GM18861 (cell line): ENCODE measurements around the gene RAB40B.
"Not testable (repeated sequence)": the region's sequence is repeated elsewhere in the genome, so short reads cannot be mapped to it uniquely, and the experiment has no call there.

Experiments
- ATAC-seq: cut with Tn5 transposase; IDR thresholded peaks from one replicate; pipeline ENCODE4 v1.9.1; 2021; ENCODE audit not compliant: unreplicated experiment

RAB40B gene

GRCh38 chr17:82668631-82669099 lies 29.8 kb downstream of the RAB40B start:
- ATAC-seq = no peak

- ATAC-seq = no peak
Observed at GRCh38 chr17:82668024-82668630, 30.4 kb downstream of the RAB40B start.

GRCh38 chr17:82667668-82668000 lies 30.9 kb downstream of the RAB40B start:
- no peak for ATAC-seq

GRCh38 chr17:82666931-82667667 lies 31.4 kb downstream of the RAB40B start:
- no peak for ATAC-seq

- no peak for ATAC-seq
Observed at GRCh38 chr17:82665891-82666290, 32.6 kb downstream of the RAB40B start.

- ATAC-seq = no peak
Observed at GRCh38 chr17:82665217-82665616, 33.3 kb downstream of the RAB40B start.

GRCh38 chr17:82664701-82665182 lies 33.8 kb downstream of the RAB40B start:
- no peak for ATAC-seq

- no peak for ATAC-seq
Observed at GRCh38 chr17:82664276-82664575, 34.3 kb downstream of the RAB40B start.

- no peak for ATAC-seq
Observed at GRCh38 chr17:82663381-82664275, 34.9 kb downstream of the RAB40B start.

- ATAC-seq = no peak
Observed at GRCh38 chr17:82662711-82663261, 35.7 kb downstream of the RAB40B start.

GRCh38 chr17:82661717-82662683 lies 36.5 kb downstream of the RAB40B start:
- ATAC-seq = no peak

GRCh38 chr17:82659886-82660285 lies 38.6 kb downstream of the RAB40B start:
- ATAC-seq = no peak

- ATAC-seq = no peak
Observed at GRCh38 chr17:82658796-82659452, 39.6 kb downstream of the RAB40B start.

GRCh38 chr17:82658331-82658730 lies 40.2 kb downstream of the RAB40B start:
- ATAC-seq = no peak

GRCh38 chr17:82657926-82658325 lies 40.6 kb downstream of the RAB40B start:
- ATAC-seq = no peak

GRCh38 chr17:82656266-82656665 lies 42.2 kb downstream of the RAB40B start:
- no peak for ATAC-seq

- ATAC-seq = no peak
Observed at GRCh38 chr17:82655523-82655922, 43.0 kb downstream of the RAB40B start.

GRCh38 chr17:82655038-82655479 lies 43.4 kb downstream of the RAB40B start:
- ATAC-seq = no peak

- not testable (repeated sequence) for ATAC-seq
Observed at GRCh38 chr17:82654611-82655010, 43.9 kb downstream of the RAB40B start.
